GM23248 (cell line): ENCODE data around the gene SUPT4H1.

Experiments
- EZH2 ChIP-seq: fragments of 200-600 bp; sonication (generic); IDR thresholded peaks from 2 replicates; pipeline ENCODE4 v1.6.1; 2018; ENCODE audit warnings: antibody characterized with exemption, mild to moderate bottlenecking; ENCODE audit not compliant: insufficient read depth, poor library complexity, severe bottlenecking
- EZH2phosphoT487 ChIP-seq: fragments of 200-600 bp; sonication (generic); IDR thresholded peaks from 2 replicates; pipeline ENCODE4 v1.6.1; 2018; ENCODE audit warnings: antibody characterized with exemption, moderate library complexity, mild to moderate bottlenecking, low read depth; ENCODE audit not compliant: insufficient read depth

GRCh38 chr17:58302171-58302918 lies 49.7 kb downstream of the SUPT4H1 start:
- TF ChIP-seq EZH2 (no peak), EZH2phosphoT487 (no peak)
